H1 (cell line): ENCODE results near the gene KRTAP1-5.

Experiments used
- ATF3 ChIP-seq: IDR thresholded peaks from 2 replicates; pipeline ENCODE4 v1.6.1; 2011; ENCODE audit warnings: low read depth, mild to moderate bottlenecking, low read length; ENCODE audit not compliant: insufficient read depth
- CTCF ChIP-seq, 3 experiments: IDR thresholded peaks; 1 replicate in 2 of 3; 2 replicates in 1 of 3; pipeline versions ENCODE4 v1.5.1 to v1.6.1; 2011; ENCODE audit warnings: low read length in 3 of 3, mild to moderate bottlenecking in 3 of 3, inconsistent platforms in 2 of 3, low read depth in 1 of 3, moderate library complexity in 1 of 3; ENCODE audit not compliant: insufficient read depth in 1 of 3; ENCODE audit errors: control extremely low read depth in 1 of 3
- POLR2A ChIP-seq, 2 experiments: IDR thresholded peaks; 1 replicate in 1 of 2; 2 replicates in 1 of 2; pipeline ENCODE4 v1.6.1; 2011; ENCODE audit warnings: low read depth in 2 of 2, low read length in 2 of 2, mild to moderate bottlenecking in 2 of 2; ENCODE audit errors: control extremely low read depth in 1 of 2

GRCh38 chr17:40993839-40994238 is 33.2 kb downstream of the KRTAP1-5 start, which contains the start of gene KRTAP3-3:
- TF ChIP-seq CTCF (IDR thresholded peaks at IDR 0.05; ENCODE audit: control extremely low read depth in 1 of 3, insufficient read depth in 1 of 3, low read depth in 1 of 3, low read length in 3 of 3) (no peak), POLR2A (IDR thresholded peaks at IDR 0.05; ENCODE audit: control extremely low read depth in 1 of 2, low read depth in 2 of 2, low read length in 2 of 2) (no peak), ATF3 (no peak)
